Activated CD8-positive, alpha-beta memory T cell treated with anti-CD3 and anti-CD28 coated beads, Interleukin-2, amount 50 U/mL, for 24 hours (primary cell): ENCODE measurements around the gene PPM1J.

Experiments used
- DNase-seq: peaks from one replicate; pipeline ENCODE4 v3.0.0-alpha.2; 2020; ENCODE audit errors: extremely low read depth

PPM1J gene

GRCh38 chr1:112704391-112704933, 10.7 kb downstream of the PPM1J start:
- DNase-seq, result no peak

GRCh38 chr1:112703706-112704105, 11.4 kb downstream of the PPM1J start:
- DNase-seq, result no peak

GRCh38 chr1:112702420-112703261, 12.5 kb downstream of the PPM1J start:
- DNase-seq, result no peak

- no peak for DNase-seq
Observed at GRCh38 chr1:112702067-112702395, 13.1 kb downstream of the PPM1J start.

GRCh38 chr1:112701227-112702066, 13.7 kb downstream of the PPM1J start:
- DNase-seq, result no peak

GRCh38 chr1:112700290-112701226, 14.6 kb downstream of the PPM1J start:
- no peak for DNase-seq

GRCh38 chr1:112699425-112700144, 15.5 kb downstream of the PPM1J start:
- no peak for DNase-seq

- no peak for DNase-seq
Observed at GRCh38 chr1:112698366-112699310, 16.5 kb downstream of the PPM1J start.

GRCh38 chr1:112697781-112698201, 17.3 kb downstream of the PPM1J start:
- DNase-seq, result no peak

- no peak for DNase-seq
Observed at GRCh38 chr1:112696578-112697314, 18.4 kb downstream of the PPM1J start.

- DNase-seq, result no peak
Observed at GRCh38 chr1:112695276-112695675, 19.9 kb downstream of the PPM1J start.

- no peak for DNase-seq
Observed at GRCh38 chr1:112694363-112694929, 20.7 kb downstream of the PPM1J start.

GRCh38 chr1:112693821-112694220, 21.3 kb downstream of the PPM1J start:
- no peak for DNase-seq

GRCh38 chr1:112692681-112693080, 22.5 kb downstream of the PPM1J start:
- DNase-seq, result no peak

- DNase-seq, result no peak
Observed at GRCh38 chr1:112689842-112690237, 25.3 kb downstream of the PPM1J start.

GRCh38 chr1:112689196-112689841, 25.8 kb downstream of the PPM1J start:
- no peak for DNase-seq

- DNase-seq, result no peak
Observed at GRCh38 chr1:112688781-112689193, 26.3 kb downstream of the PPM1J start.
